NCI-H2227 (cell line): ENCODE results near the gene LMTK2.

Experiments used
- DNase-seq: peaks from one replicate; lab custom pipeline; 2025; ENCODE audit not compliant: unreplicated experiment; lab: John Stamatoyannopoulos, UW

LMTK2 gene

GRCh38 chr7:98174334-98175259, 67.9 kb downstream of the LMTK2 start:
- DNase-seq, result no peak

GRCh38 chr7:98175260-98175940, 68.7 kb downstream of the LMTK2 start:
- DNase-seq, result no peak

- DNase-seq, result no peak
Measured at GRCh38 chr7:98177553-98177952, 70.9 kb downstream of the LMTK2 start.

- DNase-seq, result no peak
Measured at GRCh38 chr7:98178321-98178720, 71.7 kb downstream of the LMTK2 start.

- DNase-seq, result no peak
Measured at GRCh38 chr7:98178762-98179490, 72.3 kb downstream of the LMTK2 start.

- DNase-seq, result no peak
Measured at GRCh38 chr7:98180751-98181150, 74.1 kb downstream of the LMTK2 start.

- no peak for DNase-seq
Measured at GRCh38 chr7:98185101-98185500, 78.4 kb downstream of the LMTK2 start.

GRCh38 chr7:98186452-98187137, 79.9 kb downstream of the LMTK2 start:
- no peak for DNase-seq

- DNase-seq, result no peak
Measured at GRCh38 chr7:98187138-98187502, 80.5 kb downstream of the LMTK2 start.

- DNase-seq, result no peak
Measured at GRCh38 chr7:98189559-98189958, 82.9 kb downstream of the LMTK2 start.

GRCh38 chr7:98191668-98192431, 85.2 kb downstream of the LMTK2 start:
- no peak for DNase-seq

- no peak for DNase-seq
Measured at GRCh38 chr7:98192781-98193457, 86.3 kb downstream of the LMTK2 start.

GRCh38 chr7:98193474-98194180, 87.0 kb downstream of the LMTK2 start:
- DNase-seq, result no peak

- DNase-seq, result no peak
Measured at GRCh38 chr7:98194186-98194585, 87.5 kb downstream of the LMTK2 start.

- DNase-seq, result no peak
Measured at GRCh38 chr7:98194672-98195457, 88.2 kb downstream of the LMTK2 start.

GRCh38 chr7:98196706-98197605, 90.3 kb downstream of the LMTK2 start:
- no peak for DNase-seq

- DNase-seq, result no peak
Measured at GRCh38 chr7:98199131-98199530, 92.5 kb downstream of the LMTK2 start.
